H1 (cell line): ENCODE results near the gene PACSIN1.

Experiments
- EGR1 ChIP-seq: IDR thresholded peaks from 2 replicates; pipeline ENCODE4 v1.6.1; 2011; ENCODE audit warnings: low read depth, low read length, borderline replicate concordance
- HDAC6 ChIP-seq: IDR thresholded peaks from one replicate; pipeline ENCODE4 v1.7.1; 2012; ENCODE audit warnings: low read depth, mild to moderate bottlenecking, inconsistent platforms, low read length, moderate library complexity
- JUN ChIP-seq: IDR thresholded peaks from 2 replicates; pipeline ENCODE4 v1.6.1; 2011; ENCODE audit warnings: low read depth, mild to moderate bottlenecking, improper control_type of control experiment, low read length
- PHF8 ChIP-seq: fragments of 200-600 bp; sonication (generic); conservative IDR thresholded peaks from 2 replicates; pipeline ENCODE4 v1.7.1; 2012; ENCODE audit warnings: low read depth, mild to moderate bottlenecking, inconsistent platforms, low read length, moderate library complexity
- POLR2AphosphoS5 ChIP-seq: IDR thresholded peaks from 2 replicates; pipeline ENCODE4 v1.6.1; 2011; ENCODE audit warnings: low read depth, low read length
- RAD21 ChIP-seq, 2 experiments: IDR thresholded peaks in 1 of 2; conservative IDR thresholded peaks in 1 of 2; 2 replicates each; pipeline ENCODE4 v1.6.1; 2011; ENCODE audit warnings: low read depth in 2 of 2, low read length in 2 of 2, improper control_type of control experiment in 1 of 2, inconsistent platforms in 1 of 2, mild to moderate bottlenecking in 1 of 2, moderate library complexity in 1 of 2
- RBBP5 ChIP-seq: IDR thresholded peaks from 2 replicates; pipeline ENCODE4 v1.7.1; 2012; ENCODE audit warnings: low read depth, mild to moderate bottlenecking, inconsistent platforms, low read length, moderate library complexity, borderline replicate concordance
- SIN3A ChIP-seq, 2 experiments: IDR thresholded peaks in 1 of 2; conservative IDR thresholded peaks in 1 of 2; 2 replicates each; pipeline ENCODE4 v1.6.1; 2011 to 2012; ENCODE audit warnings: low read length in 2 of 2, improper control_type of control experiment in 1 of 2, low read depth in 1 of 2, mild to moderate bottlenecking in 1 of 2
- SUZ12 ChIP-seq: fragments of 200-600 bp; sonication (generic); IDR thresholded peaks from 2 replicates; pipeline ENCODE4 v1.6.1; 2012; ENCODE audit warnings: mild to moderate bottlenecking, inconsistent platforms, low read length, moderate library complexity, mixed read lengths
- TF ChIP-seq, protein P1 (sequence below), 3 experiments: IDR thresholded peaks; 1 replicate in 2 of 3; 2 replicates in 1 of 3; pipeline versions ENCODE4 v1.5.1 to v1.6.1; 2011; ENCODE audit warnings: low read length in 3 of 3, mild to moderate bottlenecking in 3 of 3, inconsistent platforms in 2 of 3, low read depth in 1 of 3, moderate library complexity in 1 of 3; ENCODE audit not compliant: insufficient read depth in 1 of 3; ENCODE audit errors: control extremely low read depth in 1 of 3

GRCh38 chr6:34486106-34486740 is 20.3 kb downstream of the PACSIN1 start:
- TF ChIP-seq EGR1 (no peak), SUZ12 (no peak), SIN3A (conservative IDR thresholded peaks at IDR 0.05 in 1 of 2, IDR thresholded peaks at IDR 0.05 in 1 of 2; ENCODE audit: low read depth in 1 of 2, low read length in 2 of 2) (no peak), JUN (no peak), HDAC6 (no peak), PHF8 (no peak), RBBP5 (no peak), RAD21 (IDR thresholded peaks at IDR 0.05 in 1 of 2, conservative IDR thresholded peaks at IDR 0.05 in 1 of 2; ENCODE audit: low read depth in 2 of 2, low read length in 2 of 2) (no peak), POLR2AphosphoS5 (no peak)
- TF ChIP-seq, protein P1, sequence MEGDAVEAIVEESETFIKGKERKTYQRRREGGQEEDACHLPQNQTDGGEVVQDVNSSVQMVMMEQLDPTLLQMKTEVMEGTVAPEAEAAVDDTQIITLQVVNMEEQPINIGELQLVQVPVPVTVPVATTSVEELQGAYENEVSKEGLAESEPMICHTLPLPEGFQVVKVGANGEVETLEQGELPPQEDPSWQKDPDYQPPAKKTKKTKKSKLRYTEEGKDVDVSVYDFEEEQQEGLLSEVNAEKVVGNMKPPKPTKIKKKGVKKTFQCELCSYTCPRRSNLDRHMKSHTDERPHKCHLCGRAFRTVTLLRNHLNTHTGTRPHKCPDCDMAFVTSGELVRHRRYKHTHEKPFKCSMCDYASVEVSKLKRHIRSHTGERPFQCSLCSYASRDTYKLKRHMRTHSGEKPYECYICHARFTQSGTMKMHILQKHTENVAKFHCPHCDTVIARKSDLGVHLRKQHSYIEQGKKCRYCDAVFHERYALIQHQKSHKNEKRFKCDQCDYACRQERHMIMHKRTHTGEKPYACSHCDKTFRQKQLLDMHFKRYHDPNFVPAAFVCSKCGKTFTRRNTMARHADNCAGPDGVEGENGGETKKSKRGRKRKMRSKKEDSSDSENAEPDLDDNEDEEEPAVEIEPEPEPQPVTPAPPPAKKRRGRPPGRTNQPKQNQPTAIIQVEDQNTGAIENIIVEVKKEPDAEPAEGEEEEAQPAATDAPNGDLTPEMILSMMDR (IDR thresholded peaks at IDR 0.05; ENCODE audit: control extremely low read depth in 1 of 3, insufficient read depth in 1 of 3, low read depth in 1 of 3, low read length in 3 of 3), result no peak
